Lung (tissue), 12 donors: Measurements from ENCODE around the gene JMJD6. TPM values are rescaled to one million over a fixed set of nuclear protein-coding genes. Genes with fewer than 3 reads are reported as not detected.

Experiments used
- ATAC-seq: fragments of 200-7000 bp; cut with Tn5 transposase; one replicate; pipeline ENCODE4 v1.9.1; 2020; ENCODE audit warnings: moderate number of reproducible peaks; ENCODE audit not compliant: insufficient read depth, low FRiP score
- DNase-seq, 3 donors: peaks; one replicate each; pipeline ENCODE4 v3.0.0-alpha.2; 2013 to 2017
- H3K27ac ChIP-seq, 2 donors: one replicate each; pipeline ENCODE4 v1.5.1; 2013; ENCODE audit warnings: mild to moderate bottlenecking in 2 of 2, moderate library complexity in 2 of 2, control low read depth in 1 of 2, inconsistent platforms in 1 of 2, low read depth in 1 of 2, low read length in 1 of 2
- H3K27me3 ChIP-seq, 3 donors: one replicate each; pipeline ENCODE4 v1.5.1; 2013; ENCODE audit warnings: low read length in 2 of 3; ENCODE audit not compliant: control insufficient read depth in 3 of 3, insufficient read depth in 3 of 3
- H3K36me3 ChIP-seq, 4 donors: one replicate each; pipeline ENCODE4 v1.5.1; 2013; ENCODE audit warnings: low read length in 4 of 4, mild to moderate bottlenecking in 1 of 4, moderate library complexity in 1 of 4; ENCODE audit not compliant: control insufficient read depth in 4 of 4, insufficient read depth in 4 of 4
- H3K4me1 ChIP-seq, 5 donors: one replicate each; pipeline ENCODE4 v1.5.1; 2013; ENCODE audit warnings: low read length in 5 of 5, mild to moderate bottlenecking in 2 of 5, moderate library complexity in 1 of 5; ENCODE audit not compliant: control insufficient read depth in 5 of 5, insufficient read depth in 5 of 5
- H3K4me3 ChIP-seq: one replicate; pipeline ENCODE4 v1.5.1; 2013; ENCODE audit warnings: mild to moderate bottlenecking, control low read depth, moderate library complexity
- H3K9ac ChIP-seq, 2 donors: one replicate each; pipeline ENCODE4 v1.5.1; 2013; ENCODE audit warnings: low read length in 2 of 2, control low read depth in 1 of 2; ENCODE audit not compliant: insufficient read depth in 1 of 2
- H3K9me3 ChIP-seq, 4 donors: one replicate each; pipeline ENCODE4 v1.5.1; 2013; ENCODE audit warnings: low read length in 3 of 4, mild to moderate bottlenecking in 1 of 4, moderate library complexity in 1 of 4; ENCODE audit not compliant: control insufficient read depth in 4 of 4, insufficient read depth in 3 of 4
- CTCF ChIP-seq: IDR thresholded peaks from 2 replicates; pipeline ENCODE4 v1.5.1; 2012; ENCODE audit warnings: mild to moderate bottlenecking; ENCODE audit errors: control extremely low read depth, extremely low read depth
- WGBS, 2 donors: extraction: QIAGEN DNeasy Blood & Tissue Kit; methylation state at CpG; one replicate each; pipeline ENCODE4 v1.1.7; 2013; 5-methylcytosine and 5-hydroxymethylcytosine counted together
- polyA plus RNA-seq, 2 donors: library from polyadenylated mRNA; stranded (reverse); fragments of 200-250 nt; gene quantifications; one replicate each; pipeline ENCODE4 v1.2.1, GENCODE V29; 2013
- total RNA-seq, 2 donors: library from RNA; depleted of rRNA in 1 of 2; stranded (reverse); fragments of >200 nt in 1 of 2; gene quantifications; one replicate each; pipeline ENCODE4 v1.2.1, GENCODE V29; 2014 to 2021
- donor health status: control.
- donor health status: control.
- donor health status: Bipolar disorder and iron deficiency.
- donor health status: healthy.
- donor health status: DM: yes; HTN: yes; CAD: no.

The JMJD6 gene
- total and polyA plus RNA-seq, 4 donors: 23.8 to 52.9 (median 30.0) TPM

- Histone ChIP-seq H3K27me3 (no peaks in the 10 kb centered on the region), H3K36me3 (peaks cover 7 to 41% (median 23%) of the 10 kb centered on the region in 4 donors), H3K9me3 (no peaks in the 10 kb centered on the region), H3K27ac (peak within 1 kb of the TSS; percentile 100), H3K4me1 (peaks cover 0 to 48% (median 13%) of the 10 kb centered on the region in 5 donors), H3K9ac (peak within 1 kb of the TSS; percentile 91 to 97), H3K4me3 (peak within 1 kb of the TSS; percentile 100)
- WGBS, 2 donors: 0% methylated on average over 54 to 57 of the region's 57 CpGs
- TF ChIP-seq CTCF: no peak
- peak; percentile 97 to 99 (median 97) for DNase-seq
- peak; percentile 74 for ATAC-seq
Measured at GRCh38 chr17:76737676-76738467, 11.5 kb upstream of the JMJD6 start, which contains the start of gene MFSD11. MFSD11 (plus strand) TSS chr17:76738119; CDS start chr17:76738353, 234 bp downstream.

GRCh38 chr17:76737082-76737675 is 10.8 kb upstream of the JMJD6 start, which contains the start of gene SRSF2:
SRSF2 (minus strand) TSS chr17:76737331; CDS start chr17:76737160, 171 bp downstream.
- TF ChIP-seq CTCF: no peak
- Histone ChIP-seq H3K4me1 (peaks cover 0 to 52% (median 13%) of the 10 kb centered on the region in 5 donors), H3K9me3 (no peaks in the 10 kb centered on the region), H3K36me3 (peaks cover 7 to 43% (median 25%) of the 10 kb centered on the region in 4 donors), H3K4me3 (peak within 1 kb of the TSS; percentile 100), H3K27me3 (no peaks in the 10 kb centered on the region), H3K27ac (peak within 1 kb of the TSS; percentile 100), H3K9ac (peak within 1 kb of the TSS; percentile 91 to 97)
- peak; percentile 87 for ATAC-seq
- WGBS, 2 donors: 0% methylated on average over 54 to 60 of the region's 60 CpGs
- peak; percentile 100 for DNase-seq

GRCh38 chr17:76736349-76737081 is 10.1 kb upstream of the JMJD6 start:
- peak; percentile 1 for TF ChIP-seq CTCF
- 0 to 1% methylated on average over 89 to 117 of the region's 117 CpGs for WGBS, 2 donors
- peak; percentile 75 to 84 (median 83) for DNase-seq
- Histone ChIP-seq H3K27ac (peak overlapping the region; percentile 99 to 100), H3K27me3 (no peaks in the 10 kb centered on the region), H3K4me1 (peaks cover 0 to 52% (median 12%) of the 10 kb centered on the region in 5 donors), H3K9me3 (no peaks in the 10 kb centered on the region), H3K4me3 (peak overlapping the region; percentile 100), H3K36me3 (peaks cover 2 to 40% (median 24%) of the 10 kb centered on the region in 4 donors), H3K9ac (peak overlapping the region; percentile 91 to 97)
- peak; percentile 41 for ATAC-seq
